NOMO-1 (cell line): ENCODE data around the gene POLR3F.
A peak's percentile ranks its signal among the peaks of the same experiment; 100 is the strongest.
"Not testable (repeated sequence)": the region's sequence is repeated elsewhere in the genome, so short reads cannot be mapped to it uniquely, and the experiment has no call there.

Experiments used
- DNase-seq, 2 experiments: peaks; one replicate each; lab custom pipeline; 2025; ENCODE audit not compliant: unreplicated experiment in 2 of 2; lab: John Stamatoyannopoulos, UW

POLR3F gene

GRCh38 chr20:18466894-18467730 lies at the start of gene POLR3F, which contains the start of gene DZANK1:
Gene POLR3F (plus strand): TSS chr20:18467390. CDS start chr20:18467507, 117 bp downstream.
Gene DZANK1 (minus strand): TSS chr20:18467030. CDS start chr20:18465358, 1,672 bp downstream.
- DNase-seq = peak; percentile 91 to 93

GRCh38 chr20:18421608-18422007 lies 45.6 kb upstream of the POLR3F start:
- DNase-seq = no peak

DNA sequence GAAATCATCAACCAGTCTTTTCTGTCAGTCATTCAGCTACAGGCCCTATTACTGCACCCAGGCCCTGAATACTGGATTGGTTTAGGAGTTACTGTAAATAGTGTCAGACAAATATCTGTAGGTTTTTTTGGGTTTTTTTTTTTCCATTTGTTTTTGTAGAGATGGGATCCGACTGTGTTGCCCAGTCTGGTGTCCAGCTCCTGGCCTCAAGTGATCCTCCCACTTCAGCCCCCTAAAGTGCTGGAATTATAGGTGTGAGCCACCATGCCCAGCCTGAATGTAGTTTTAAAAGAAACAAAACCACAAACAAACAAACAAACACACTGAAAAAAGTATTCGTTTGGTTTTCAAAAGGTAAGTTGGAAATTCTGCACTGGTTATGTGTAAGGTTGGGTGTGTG lies 40.0 kb upstream of the POLR3F start:
- no peak for DNase-seq

DNA sequence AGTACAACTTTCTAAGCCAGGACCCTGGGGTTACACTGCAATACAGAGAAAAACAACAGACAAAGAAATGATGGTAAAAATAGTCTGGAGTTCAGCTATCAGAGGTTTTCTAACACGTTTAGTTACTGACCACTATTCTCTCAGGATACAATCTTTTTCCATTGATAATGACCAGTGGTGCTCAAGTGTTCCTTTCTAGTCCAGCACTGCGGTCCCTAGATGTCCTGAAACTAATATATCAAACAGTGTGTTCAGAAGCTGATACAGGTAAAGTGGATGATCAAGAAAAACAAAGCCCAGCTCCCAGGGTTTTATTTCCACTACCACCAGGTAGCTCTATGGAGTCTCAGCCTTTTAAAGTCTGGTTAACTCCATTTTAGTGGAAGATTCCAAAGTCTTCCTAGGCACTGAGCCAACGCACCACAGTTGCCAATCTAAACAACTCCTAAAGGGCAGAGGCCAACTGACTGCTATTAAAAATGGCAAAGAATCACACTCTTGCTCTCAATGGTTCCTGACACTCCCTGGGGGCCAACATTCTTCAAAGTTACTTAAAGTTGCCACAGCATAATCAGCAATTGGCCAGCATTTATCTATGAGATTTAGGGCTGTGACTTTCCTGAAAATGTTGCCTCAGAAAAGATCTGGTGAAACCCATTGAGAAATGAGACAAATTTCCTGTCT lies 38.6 kb upstream of the POLR3F start:
- no peak for DNase-seq

GRCh38 chr20:18430172-18430826 lies 36.9 kb upstream of the POLR3F start:
- no peak for DNase-seq

DNA sequence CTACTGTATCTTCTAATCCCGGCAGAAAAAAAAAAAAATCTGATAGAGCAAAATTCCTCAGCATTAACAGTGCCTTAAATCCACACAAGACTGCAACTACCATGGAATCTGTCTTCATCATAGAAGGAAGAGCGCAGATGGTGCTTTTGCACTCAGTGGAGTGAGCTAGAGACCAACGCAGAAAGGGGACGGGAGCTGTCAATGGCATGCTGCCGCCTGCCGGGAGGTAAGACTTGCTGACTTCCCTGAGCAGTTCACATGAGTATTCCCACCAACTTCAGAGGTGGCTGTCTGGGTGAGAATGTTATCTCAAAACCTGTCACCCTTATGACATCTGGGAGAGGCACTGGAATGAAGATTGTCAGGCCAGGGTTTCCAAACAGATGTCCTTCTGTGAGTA lies 36.0 kb upstream of the POLR3F start:
- DNase-seq = no peak

DNA sequence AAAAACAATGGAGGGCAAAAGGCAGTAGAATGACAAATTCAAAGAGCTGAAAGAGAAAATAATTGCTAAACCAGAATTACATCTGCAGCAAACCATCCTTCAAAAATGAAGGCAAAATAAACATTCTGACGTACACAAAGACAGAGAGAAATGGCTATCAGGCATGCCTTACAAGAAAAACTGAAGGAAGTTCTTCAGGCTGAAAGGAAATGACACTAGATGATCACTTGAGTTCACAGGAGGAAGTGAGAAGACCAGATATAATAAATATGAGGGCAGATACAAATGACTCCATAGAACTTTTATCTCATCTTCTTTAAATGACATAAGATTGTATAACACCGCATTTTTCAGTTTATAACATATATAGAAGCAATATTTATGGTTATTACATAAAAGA lies 30.3 kb upstream of the POLR3F start:
- peak in 1 of 2 experiments; percentile 53 for DNase-seq

GRCh38 chr20:18440403-18440802 lies 26.8 kb upstream of the POLR3F start:
- no peak for DNase-seq

DNA sequence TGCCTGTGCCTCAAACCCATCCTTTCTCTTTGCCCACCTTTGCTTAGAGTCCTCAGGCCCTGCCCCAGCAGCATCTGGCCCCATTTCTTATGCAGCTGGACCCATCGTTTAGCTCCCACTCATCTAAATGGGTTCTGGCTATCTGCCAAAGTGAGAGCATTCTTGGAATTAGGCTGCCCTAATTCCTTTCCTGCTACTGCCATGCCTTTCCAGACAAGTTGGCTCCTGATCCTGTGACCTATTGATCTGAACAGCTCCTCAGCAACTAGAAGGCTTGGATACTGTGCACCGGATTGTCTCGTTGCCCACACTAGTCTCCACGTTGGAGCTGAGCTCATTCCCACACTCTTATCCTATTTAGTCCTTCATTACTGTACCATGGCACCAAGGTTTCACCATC lies 23.3 kb upstream of the POLR3F start:
- no peak for DNase-seq

DNA sequence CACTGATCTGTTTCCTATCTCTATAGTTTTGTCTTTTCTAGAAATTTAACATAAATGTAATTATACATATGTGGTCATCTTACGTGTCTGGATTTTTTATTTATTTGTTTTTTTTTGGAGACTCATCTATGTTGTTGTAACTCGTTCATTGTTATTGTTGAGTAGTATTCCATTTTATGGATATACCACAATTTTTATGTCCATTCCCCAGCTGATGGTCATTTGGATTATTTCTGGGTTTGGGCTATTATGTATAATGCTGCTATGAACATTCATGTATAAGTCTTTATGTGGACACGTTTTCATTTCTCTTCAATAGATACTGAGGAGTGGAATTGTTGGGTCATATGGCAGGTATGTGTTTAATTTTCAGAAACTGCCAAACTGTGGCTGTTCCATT lies 10.6 kb upstream of the POLR3F start:
- no peak for DNase-seq

DNA sequence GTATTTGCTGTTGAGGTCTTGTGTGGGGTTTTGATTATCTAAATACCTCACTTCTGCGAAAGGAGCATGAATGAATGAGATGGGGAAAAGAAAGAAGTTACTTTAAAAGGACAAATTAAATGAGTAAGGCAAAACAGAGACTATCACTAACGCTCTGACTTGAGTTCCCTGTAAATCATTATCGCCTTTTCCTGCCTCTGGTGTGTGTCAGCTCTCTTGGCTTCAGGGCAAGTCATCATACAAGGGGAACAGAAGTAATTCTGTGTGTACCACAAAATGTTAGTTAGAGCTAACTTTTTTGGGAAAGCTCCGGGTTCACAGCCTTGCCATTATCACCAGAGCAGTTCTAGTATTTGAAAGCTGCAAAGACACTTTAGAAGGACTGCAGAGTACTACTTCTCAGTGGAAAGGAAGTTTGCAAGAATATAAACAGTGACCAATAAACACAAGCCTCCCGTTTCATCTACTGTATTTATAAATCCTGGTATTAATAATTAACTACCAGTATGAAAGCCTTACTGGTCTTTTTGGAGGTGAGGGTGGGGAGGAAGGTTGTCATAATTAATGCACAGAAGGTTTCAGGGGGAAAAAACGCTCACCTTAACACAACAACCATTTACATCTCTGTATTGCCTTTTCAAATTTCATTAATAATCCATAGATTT lies 1.5 kb upstream of the POLR3F start:
- DNase-seq = no peak

GRCh38 chr20:18466574-18466893 lies 656 bp upstream of the POLR3F start:
- no peak for DNase-seq

DNA sequence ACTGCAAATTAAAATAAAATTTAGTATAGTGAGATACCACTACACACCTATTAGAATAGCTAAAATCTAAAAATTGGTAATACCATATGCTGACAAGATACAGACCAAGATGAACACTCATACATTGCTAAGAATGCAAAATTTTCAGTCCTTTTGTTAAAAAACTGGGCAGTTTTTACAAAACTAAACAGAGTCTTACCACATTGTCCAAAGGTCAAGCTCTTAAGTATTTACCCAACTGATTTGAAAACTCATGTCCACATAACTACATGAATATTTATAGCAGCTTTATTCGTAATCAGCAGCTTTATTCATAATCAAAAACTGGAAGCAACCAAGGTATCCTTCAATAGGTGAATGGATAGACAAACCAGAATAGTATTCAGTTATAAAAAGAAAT lies 10.0 kb downstream of the POLR3F start:
- DNase-seq = no peak

- no peak for DNase-seq
Measured at GRCh38 chr20:18477821-18478220, 10.6 kb downstream of the POLR3F start.

GRCh38 chr20:18481596-18481995 lies 14.4 kb downstream of the POLR3F start:
- DNase-seq = no peak

DNA sequence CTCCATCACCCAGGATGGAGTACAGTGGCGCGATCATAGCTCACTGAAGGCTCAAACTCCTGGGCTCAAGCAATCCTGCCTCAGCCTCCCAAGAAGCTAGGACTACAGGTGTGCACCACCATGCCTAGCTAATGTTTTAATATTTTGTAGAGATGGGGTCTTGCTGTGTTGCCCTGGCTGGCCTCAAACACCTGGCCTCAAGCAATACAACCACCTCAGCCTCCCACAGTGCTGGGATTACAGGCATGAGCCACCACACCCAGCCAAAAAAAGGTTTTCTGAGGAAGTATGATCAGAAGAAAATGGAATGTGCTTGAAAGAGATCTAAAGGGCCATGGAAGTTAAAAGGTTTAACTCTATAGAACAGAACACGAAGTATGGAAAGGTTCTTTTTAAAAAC lies 21.1 kb downstream of the POLR3F start:
- DNase-seq = no peak

GRCh38 chr20:18496042-18496441 lies 28.9 kb downstream of the POLR3F start:
- no peak for DNase-seq

DNA sequence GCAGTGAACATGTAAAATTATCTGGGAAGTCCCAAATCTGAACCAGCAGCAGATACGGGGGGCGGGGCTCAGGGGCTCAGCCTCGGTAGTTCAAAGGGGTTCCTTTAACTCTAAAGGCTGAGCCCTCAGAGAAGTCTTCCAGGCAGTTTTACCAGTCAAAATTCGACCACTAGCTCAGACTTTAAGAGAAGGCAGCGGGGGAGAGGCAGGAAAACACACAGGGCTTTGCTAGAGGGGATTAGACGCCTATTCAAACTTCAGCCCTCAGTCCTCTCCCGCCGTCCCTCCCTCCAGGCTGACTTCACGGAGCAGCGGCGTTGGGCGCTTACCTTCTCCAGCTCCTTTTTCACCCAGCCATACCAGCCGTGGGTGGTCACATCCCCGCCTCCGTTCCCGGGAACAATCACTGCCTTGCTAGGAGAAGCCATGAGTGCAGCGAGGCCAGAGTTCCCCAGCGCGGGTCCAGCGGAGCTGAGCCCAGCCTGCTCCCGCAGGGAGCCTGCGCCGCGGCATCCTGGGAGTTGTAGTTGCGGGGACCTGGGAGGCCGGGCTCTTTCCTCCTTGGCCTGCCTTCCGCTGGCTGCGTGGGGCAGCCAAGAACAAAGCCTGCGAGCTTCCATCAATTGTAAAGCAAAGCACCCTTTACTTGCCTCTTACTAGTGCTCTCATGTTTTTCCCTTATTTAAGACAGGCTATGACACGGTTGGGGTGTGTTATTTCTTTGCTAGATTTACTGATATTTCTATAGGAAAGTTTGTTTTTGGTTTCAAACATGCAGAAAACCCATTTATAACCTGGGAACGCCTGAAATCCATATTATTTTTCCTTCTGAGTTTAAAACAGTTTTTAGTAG lies 29.8 kb downstream of the POLR3F start, which contains the start of gene RBBP9:
TSS of gene RBBP9 (minus strand) at position 486 of the 853 bp plus-strand sequence. CDS start at position 428, 58 bp downstream.
- peak; percentile 70 to 85 for DNase-seq

- no peak for DNase-seq
Measured at GRCh38 chr20:18497603-18498002, 30.4 kb downstream of the POLR3F start.

- not testable (repeated sequence) for DNase-seq
Measured at GRCh38 chr20:18501672-18502071, 34.5 kb downstream of the POLR3F start.
